Right renal cortex interstitium (tissue), 3 donors: ENCODE data around the gene ST6GAL1. TPM values are rescaled to one million over a fixed set of nuclear protein-coding genes. Genes with fewer than 3 reads are reported as not detected.
"Not testable (repeated sequence)": the region's sequence is repeated elsewhere in the genome, so short reads cannot be mapped to it uniquely, and the experiment has no call there.

Experiments
- DNase-seq, 3 donors: peaks; one replicate each; pipeline ENCODE4 v3.0.0-alpha.2; 2013; ENCODE audit warnings: low read depth in 3 of 3, low spot score in 2 of 3
- polyA plus RNA-seq, 3 donors: library from polyadenylated mRNA; unstranded; fragments of 120-200 nt; gene quantifications; one replicate each; pipeline ENCODE4 v1.2.1, GENCODE V29; 2013; ENCODE audit not compliant: insufficient read length in 3 of 3

Gene ST6GAL1
- polyA plus RNA-seq, 3 donors: 65.8 to 81.0 (median 72.8) TPM

DNA sequence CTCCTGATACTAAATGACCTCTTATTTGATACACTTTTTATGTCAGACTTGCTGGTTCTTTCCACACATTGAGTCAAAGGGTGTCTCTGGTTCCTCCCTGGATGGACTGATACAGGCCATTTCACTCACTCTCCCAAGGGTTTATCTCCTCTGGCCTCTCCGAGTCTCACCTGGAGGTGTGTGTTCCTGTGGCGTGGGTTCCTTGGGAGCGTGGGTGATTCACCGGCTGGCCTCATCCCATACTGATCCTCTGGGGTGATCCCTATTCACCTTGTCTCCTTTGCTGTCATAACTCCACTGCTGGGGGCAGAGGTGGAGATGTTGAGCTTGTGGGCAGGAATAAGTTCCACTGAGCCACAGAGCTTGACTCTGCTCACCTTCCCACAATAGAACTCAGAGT is 61.1 kb downstream of the ST6GAL1 start:
- DNase-seq: no peak

DNA sequence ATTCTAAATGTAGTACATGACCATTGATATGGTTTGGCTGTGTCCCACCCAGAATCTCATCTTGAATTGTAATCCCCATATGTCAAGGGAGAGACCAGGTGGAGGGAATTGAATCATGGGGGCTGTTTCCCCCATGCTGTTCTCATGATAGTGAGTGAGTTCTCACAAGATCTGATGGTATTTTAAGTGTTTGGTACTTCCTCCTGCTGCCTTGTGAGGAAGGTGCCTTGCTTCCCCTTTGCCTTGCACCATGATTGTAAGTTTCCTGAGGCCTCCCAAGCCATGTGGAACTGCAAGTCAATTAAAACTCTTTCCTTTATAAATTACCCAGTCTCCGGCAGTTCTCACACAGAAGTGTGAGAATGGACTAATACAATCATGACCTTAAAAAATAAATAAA is 61.8 kb downstream of the ST6GAL1 start:
- DNase-seq: not testable (repeated sequence)

- DNase-seq: no peak
Measured at GRCh38 chr3:186993210-186993782, 63.0 kb downstream of the ST6GAL1 start.

DNA sequence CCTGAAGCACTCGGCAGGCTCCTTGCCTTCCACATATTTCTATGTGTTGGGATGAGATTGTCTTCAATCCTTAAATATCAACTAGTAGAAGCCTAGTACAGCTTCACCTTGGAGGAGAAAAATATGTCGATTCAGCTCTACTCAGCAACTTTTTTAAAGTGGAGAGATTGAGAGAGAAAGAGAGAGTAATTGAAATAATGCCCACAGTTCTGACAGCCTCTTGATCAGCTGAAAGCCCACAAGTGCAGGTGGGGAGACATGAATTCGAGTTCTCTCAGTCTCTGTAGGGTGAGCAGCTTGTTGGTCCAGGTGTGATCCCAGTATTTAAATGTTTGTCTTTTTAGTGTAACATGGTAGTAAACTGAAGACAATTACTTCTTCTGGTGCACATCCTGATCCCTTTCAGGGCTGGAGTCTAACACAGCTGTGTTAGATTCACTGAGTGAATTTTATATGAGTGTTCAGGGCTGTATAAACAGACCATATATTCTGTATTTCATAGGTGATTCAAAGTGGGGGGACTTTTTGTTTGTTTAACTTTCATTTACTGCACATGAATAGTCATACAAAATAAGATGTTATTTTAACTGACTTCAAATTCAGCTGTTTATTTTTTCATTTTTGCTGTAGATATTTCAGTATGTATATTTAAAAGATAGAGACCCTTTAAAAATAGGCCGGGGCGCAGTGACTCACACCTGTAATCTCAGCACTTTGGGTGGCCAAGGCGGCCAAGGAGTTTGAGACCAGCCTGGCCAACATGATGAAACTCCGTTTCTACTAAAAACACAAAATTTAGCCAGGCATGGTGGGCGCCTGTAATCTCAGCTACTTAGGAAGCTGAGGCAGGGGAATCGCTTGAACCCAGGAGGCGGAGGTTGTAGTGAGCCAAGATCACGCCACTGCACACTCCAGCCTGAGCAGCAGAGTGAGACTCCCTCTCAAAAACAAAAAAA is 64.0 kb downstream of the ST6GAL1 start:
- no peak for DNase-seq

DNA sequence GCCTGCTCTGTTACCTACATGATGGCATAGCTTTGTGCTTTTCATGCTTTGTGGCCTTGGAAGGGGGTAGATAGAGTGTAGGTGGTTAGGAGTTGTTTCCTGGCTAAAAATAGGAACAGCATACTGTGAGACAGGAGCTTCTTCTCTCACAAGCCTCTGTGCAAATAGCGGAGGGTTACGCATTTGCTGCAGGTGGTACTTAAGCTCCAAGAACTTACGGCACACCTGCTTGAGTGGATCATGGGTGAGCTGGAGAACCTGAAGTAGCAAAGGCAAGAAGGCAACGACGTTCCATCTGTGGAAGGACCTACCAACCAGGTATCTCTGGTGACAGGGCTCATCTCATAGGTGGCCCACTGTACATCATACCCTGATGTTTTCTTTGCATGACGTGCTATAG is 66.0 kb downstream of the ST6GAL1 start:
- DNase-seq: no peak

- DNase-seq: no peak
Measured at GRCh38 chr3:186997061-186997460, 66.7 kb downstream of the ST6GAL1 start.

- no peak for DNase-seq
Measured at GRCh38 chr3:186997473-186997939, 67.2 kb downstream of the ST6GAL1 start.

DNA sequence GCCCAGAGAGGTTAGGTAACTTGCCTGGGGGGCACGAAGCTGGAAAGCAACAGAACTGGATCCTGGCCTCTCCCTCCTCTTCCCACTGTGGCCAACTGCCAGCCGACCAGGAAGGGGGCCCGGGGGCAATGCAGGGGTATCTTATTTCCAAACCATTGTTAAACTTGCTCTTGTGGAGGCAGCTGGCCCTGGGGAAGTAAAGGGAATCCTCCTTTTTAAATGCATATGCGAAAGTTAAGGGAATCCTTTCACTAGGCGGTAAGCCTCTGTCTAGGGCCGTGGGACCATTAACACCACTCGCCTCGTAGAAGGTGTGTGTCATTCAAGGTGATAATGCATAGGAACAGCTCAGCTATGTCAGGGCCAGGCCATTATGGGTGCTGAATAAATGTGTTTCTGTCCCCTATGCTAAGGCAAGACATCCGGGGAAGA is 68.6 kb downstream of the ST6GAL1 start:
- DNase-seq: no peak

GRCh38 chr3:187000711-187001151 is 70.4 kb downstream of the ST6GAL1 start:
- DNase-seq: no peak

DNA sequence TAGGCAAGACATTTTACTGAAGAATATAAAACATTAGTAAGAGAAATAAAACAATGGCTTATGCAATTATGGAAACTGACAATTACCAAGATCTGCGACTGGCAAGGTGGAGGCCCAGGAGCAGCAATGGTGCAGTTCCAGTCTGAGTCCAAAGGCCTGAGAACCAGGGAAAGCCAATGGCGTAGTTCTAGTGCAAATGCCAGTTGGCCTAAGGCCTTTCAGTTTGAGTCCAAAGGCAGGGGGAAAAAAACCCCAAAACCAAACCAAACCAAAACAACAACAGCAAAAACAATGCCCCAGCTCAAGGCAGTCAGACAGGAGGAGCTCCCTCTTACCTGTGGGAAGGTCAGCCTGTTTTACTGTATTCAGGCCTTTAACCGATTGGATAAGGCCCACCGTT is 72.6 kb downstream of the ST6GAL1 start:
- no peak for DNase-seq

- DNase-seq: no peak
Measured at GRCh38 chr3:187005827-187006481, 75.6 kb downstream of the ST6GAL1 start.

DNA sequence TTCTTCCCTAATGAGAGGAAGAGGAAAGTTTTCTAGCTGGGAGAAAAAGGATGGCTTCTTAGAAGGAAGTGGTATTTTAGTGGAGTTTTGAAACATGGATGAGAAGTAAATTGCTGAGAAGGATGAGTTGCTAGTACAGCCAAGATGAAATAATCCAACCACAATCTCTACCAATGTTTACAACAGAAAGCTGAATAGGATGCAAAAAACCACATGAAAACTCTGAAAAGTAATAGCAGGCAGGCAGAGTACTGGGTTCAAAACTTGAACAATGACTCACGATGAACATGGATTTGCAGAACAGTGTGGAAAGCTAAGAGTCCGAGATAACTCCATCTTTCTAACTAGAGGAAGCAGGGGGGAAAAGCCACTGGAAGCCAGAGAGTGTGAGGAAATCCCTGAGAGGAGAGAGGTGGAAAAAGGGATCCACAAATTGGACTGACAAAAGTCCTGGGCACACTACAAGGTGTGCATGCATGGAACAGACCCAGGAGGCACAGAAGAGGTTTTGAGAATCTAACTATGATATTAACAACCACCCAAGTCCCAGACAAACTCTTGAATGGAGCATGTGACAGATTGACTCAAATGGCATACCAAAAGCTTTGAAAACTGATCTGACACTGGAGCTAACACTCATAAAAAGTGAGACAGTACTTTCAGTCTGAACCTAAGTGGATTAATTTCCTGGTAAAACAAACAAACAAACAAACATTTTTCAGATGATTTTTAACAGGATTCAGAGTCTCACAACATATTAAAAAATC is 76.7 kb downstream of the ST6GAL1 start:
- DNase-seq: no peak

- DNase-seq: not testable (repeated sequence)
Measured at GRCh38 chr3:187010382-187010781, 80.1 kb downstream of the ST6GAL1 start.

DNA sequence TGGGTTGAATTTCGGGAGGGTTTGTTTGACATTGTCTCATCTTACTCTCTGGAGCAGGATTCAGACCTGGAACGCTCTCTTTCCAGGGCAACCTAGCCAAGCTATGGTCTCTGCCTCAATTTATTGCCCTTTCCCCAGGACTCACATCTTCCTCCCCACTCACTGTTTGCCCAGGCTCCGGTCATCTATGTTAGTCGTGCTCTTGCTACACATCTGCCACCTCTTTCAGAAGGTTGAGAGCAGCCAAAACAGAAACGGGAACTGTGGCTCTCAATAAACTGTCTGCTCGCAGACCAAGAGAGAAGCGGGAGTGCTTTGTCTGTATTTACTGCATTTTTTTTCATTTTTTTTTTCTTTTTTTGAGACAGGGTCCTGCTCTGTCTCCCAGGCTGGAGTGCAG is 81.6 kb downstream of the ST6GAL1 start:
- no peak for DNase-seq

- DNase-seq: no peak
Measured at GRCh38 chr3:187012609-187013051, 82.3 kb downstream of the ST6GAL1 start.

DNA sequence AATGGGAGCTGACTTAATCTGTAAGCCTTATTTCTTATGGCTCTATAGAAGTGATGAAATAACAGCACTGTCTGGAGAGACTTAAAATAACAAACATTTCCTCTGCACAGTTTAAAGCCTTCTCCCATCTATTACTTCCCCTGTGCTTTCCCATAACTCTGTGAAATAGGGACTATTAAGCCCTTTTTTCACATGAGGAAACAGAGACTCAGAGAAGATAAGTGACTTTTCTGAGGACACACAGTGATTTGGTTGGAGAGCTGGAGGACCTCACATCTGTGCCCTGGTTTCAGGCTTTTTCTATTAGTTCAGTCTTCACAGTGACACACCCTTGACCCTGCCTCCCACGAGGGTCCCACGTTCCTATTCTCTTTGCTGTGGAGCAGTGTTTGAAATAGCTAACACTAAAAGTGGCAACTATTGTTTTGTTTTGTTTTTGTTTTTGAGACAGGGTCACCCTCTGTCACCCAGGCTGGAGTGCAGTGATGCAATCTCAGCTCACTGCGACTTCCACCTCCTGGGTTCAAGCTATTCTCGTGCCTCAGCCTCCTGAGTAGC is 82.9 kb downstream of the ST6GAL1 start:
- DNase-seq: no peak

- DNase-seq: no peak
Measured at GRCh38 chr3:187014417-187014864, 84.1 kb downstream of the ST6GAL1 start.

GRCh38 chr3:187015903-187016638 is 85.7 kb downstream of the ST6GAL1 start:
- no peak for DNase-seq

- DNase-seq: no peak
Measured at GRCh38 chr3:187016639-187017345, 86.5 kb downstream of the ST6GAL1 start.
